8988T (cell line): ENCODE measurements around the gene CPB1.
"Not testable (repeated sequence)": the region's sequence is repeated elsewhere in the genome, so short reads cannot be mapped to it uniquely, and the experiment has no call there.

Experiments
- DNase-seq: peaks from one replicate; pipeline ENCODE4 v3.0.0; 2011

CPB1 gene

GRCh38 chr3:148827585-148827984, at the start of gene CPB1:
TSS of gene CPB1 (plus strand) at chr3:148827811. CDS start at chr3:148827824, 13 bp downstream.
- no peak for DNase-seq

GRCh38 chr3:148778926-148779325, 48.7 kb upstream of the CPB1 start:
- no peak for DNase-seq

- DNase-seq: not testable (repeated sequence)
These were observed 42.6 kb upstream of the CPB1 start for GRCh38 chr3:148785026-148785425.

GRCh38 chr3:148786159-148786558, 41.5 kb upstream of the CPB1 start:
- DNase-seq: not testable (repeated sequence)

GRCh38 chr3:148789146-148789545, 38.5 kb upstream of the CPB1 start:
- DNase-seq: no peak

GRCh38 chr3:148789906-148790305, 37.7 kb upstream of the CPB1 start:
- no peak for DNase-seq

- DNase-seq: no peak
These were observed 37.2 kb upstream of the CPB1 start for GRCh38 chr3:148790370-148790769.

- no peak for DNase-seq
These were observed 36.5 kb upstream of the CPB1 start for GRCh38 chr3:148790851-148791735.

- DNase-seq: no peak
These were observed 35.7 kb upstream of the CPB1 start for GRCh38 chr3:148791920-148792319.

- DNase-seq: no peak
These were observed 35.1 kb upstream of the CPB1 start for GRCh38 chr3:148792516-148792915.

- no peak for DNase-seq
These were observed 30.8 kb upstream of the CPB1 start for GRCh38 chr3:148796799-148797198.

- DNase-seq: no peak
These were observed 29.8 kb upstream of the CPB1 start for GRCh38 chr3:148797795-148798194.

GRCh38 chr3:148800414-148800813, 27.2 kb upstream of the CPB1 start:
- no peak for DNase-seq

GRCh38 chr3:148809835-148810234, 17.8 kb upstream of the CPB1 start:
- DNase-seq: no peak

- no peak for DNase-seq
These were observed 12.1 kb upstream of the CPB1 start for GRCh38 chr3:148815316-148816110.

- no peak for DNase-seq
These were observed 11.2 kb upstream of the CPB1 start for GRCh38 chr3:148816427-148816826.

- no peak for DNase-seq
These were observed 10.6 kb upstream of the CPB1 start for GRCh38 chr3:148816981-148817525.

- no peak for DNase-seq
These were observed 7.0 kb upstream of the CPB1 start for GRCh38 chr3:148820361-148821245.

GRCh38 chr3:148823026-148823425, 4.6 kb upstream of the CPB1 start:
- DNase-seq: no peak

- no peak for DNase-seq
These were observed 2.1 kb upstream of the CPB1 start for GRCh38 chr3:148825476-148825875.

- no peak for DNase-seq
These were observed 602 bp downstream of the CPB1 start for GRCh38 chr3:148828136-148828690.

GRCh38 chr3:148829926-148830325, 2.3 kb downstream of the CPB1 start:
- no peak for DNase-seq
